Pancreas (tissue), 10 donors: ENCODE measurements around the gene INHBC. TPM values are rescaled to one million over a fixed set of nuclear protein-coding genes. Genes with fewer than 3 reads are reported as not detected.

ENCODE experiments used
- ATAC-seq, 4 donors: fragments of 200-7000 bp; cut with Tn5 transposase; one replicate each; pipeline versions ENCODE4 v1.8.0 to v1.9.1; 2020; ENCODE audit warnings: mild to moderate bottlenecking in 4 of 4, moderate library complexity in 4 of 4
- DNase-seq, 6 donors: peaks; one replicate each; pipeline ENCODE4 v3.0.0-alpha.2; 2020
- FAIRE-seq: peaks from 2 replicates; lab custom pipeline; 2012; peaks lifted over from hg19 to GRCh38; lab: Jason Lieb, UNC
- H3K27ac ChIP-seq, 4 donors: fragments of 200-600 bp; sonication (generic); 1 replicate in 3 of 4; 2 replicates in 1 of 4; pipeline versions ENCODE4 v1.5.0 to v1.8.0; 2020
- H3K27me3 ChIP-seq, 4 donors: fragments of 200-600 bp; one replicate each; pipeline ENCODE4 v1.8.0; 2021
- H3K36me3 ChIP-seq, 3 donors: fragments of 200-600 bp; sonication (generic) in 1 of 3; one replicate each; pipeline versions ENCODE4 v1.5.0 to v1.8.0; 2020 to 2021
- H3K4me1 ChIP-seq, 3 donors: fragments of 200-600 bp; one replicate each; pipeline ENCODE4 v1.8.0; 2021
- H3K4me3 ChIP-seq, 4 donors: fragments of 200-600 bp; sonication (generic) in 2 of 4; one replicate each; pipeline versions ENCODE4 v1.5.0 to v1.8.0; 2020 to 2021
- H3K9me3 ChIP-seq, 4 donors: fragments of 200-600 bp; one replicate each; pipeline ENCODE4 v1.8.0; 2021
- CTCF ChIP-seq, 4 donors: fragments of 200-600 bp; sonication (generic) in 3 of 4; IDR thresholded peaks; one replicate each; pipeline versions ENCODE4 v1.5.0 to v1.8.0; 2021; ENCODE audit warnings: antibody characterized with exemption in 4 of 4
- WGBS, 2 donors: extraction: QIAGEN DNeasy Blood & Tissue Kit; methylation state at CpG; one replicate each; pipeline ENCODE4 v1.1.7; 2013; 5-methylcytosine and 5-hydroxymethylcytosine counted together
- intact Hi-C, 3 donors: fragments of 100-400 bp; cut with DNase I; formaldehyde crosslinking; loops; one replicate each; pipeline versions ENCODE4 v1.11.1 to v1.14.2; 2022
- polyA plus RNA-seq, 2 donors: library from polyadenylated mRNA; stranded (reverse); fragments of 200-250 nt; gene quantifications; one replicate each; pipeline ENCODE4 v1.2.3, GENCODE V29; 2013
- total RNA-seq, 6 donors: library from RNA; stranded (reverse); fragmentation: NEBNext Ultra II Directional in 4 of 6; extraction: Animal tissue kit (Norgen Biotek cat#: 25700) in 4 of 6; gene quantifications; one replicate each; pipeline versions ENCODE4 v1.2.1 to v1.2.4, GENCODE V29; 2021 to 2023
- donor health status: healthy with polysubstance abuse.
- donor health status: DM: no; HTN: no; CAD: no; lungs with moderate emphysema.
- donor health status: DM: no; HTN: no; CAD: no.
- donor health status: control.
- donor health status: control.
- donor health status: Bipolar disorder and iron deficiency.
- donor health status: DM: yes; HTN: yes; CAD: no.
- donor health status: DM: no; HTN: no; CAD: no.
- donor health status: DM: no; HTN: no; CAD: no.
- donor health status: DM: yes; HTN: yes; CAD: no.

Gene INHBC
- total and polyA plus RNA-seq, 8 donors: 0.09 TPM; not detected in 6

- Histone ChIP-seq H3K27ac (no peak overlapping the region), H3K4me1 (peaks cover 3 to 5% (median 3%) of the 10 kb centered on the region in 3 donors), H3K36me3 (no peaks in the 10 kb centered on the region), H3K9me3 (no peaks in the 10 kb centered on the region), H3K4me3 (peak overlapping the region; percentile 12 to 55 (median 30)), H3K27me3 (peaks cover 0 to 4% (median 0%) of the 10 kb centered on the region in 4 donors)
- ATAC-seq (peak; percentile 60 to 73 (median 66)), FAIRE-seq (no peak), DNase-seq (peak in 3 of 6 donors; percentile 52 to 85 (median 79))
- intact Hi-C loops: no loop called here
- no peak for TF ChIP-seq CTCF (IDR thresholded peaks at IDR 0.05)
- WGBS, 2 donors: 8% methylated on average over 46 to 84 of the region's 84 CpGs
These were observed 40.9 kb downstream of the INHBC start for GRCh38 chr12:57475271-57476161.

GRCh38 chr12:57476162-57476992 is 41.8 kb downstream of the INHBC start:
- 27 to 28% methylated on average over 29 of the region's 29 CpGs for WGBS, 2 donors
- peak in 1 of 6 donors; percentile 61 for DNase-seq
- Histone ChIP-seq H3K27ac (no peak overlapping the region), H3K4me1 (peaks cover 3 to 5% (median 3%) of the 10 kb centered on the region in 3 donors), H3K9me3 (no peaks in the 10 kb centered on the region), H3K27me3 (peaks cover 0 to 4% (median 0%) of the 10 kb centered on the region in 4 donors), H3K36me3 (no peaks in the 10 kb centered on the region), H3K4me3 (peak overlapping the region; percentile 12 to 55 (median 30))
- intact Hi-C loops: no loop called here
- TF ChIP-seq CTCF (IDR thresholded peaks at IDR 0.05): no peak
- peak; percentile 12 to 29 (median 24) for ATAC-seq
- no peak for FAIRE-seq

GRCh38 chr12:57476993-57477709 is 42.6 kb downstream of the INHBC start:
- WGBS, 2 donors: 81 to 84% methylated on average over 14 to 15 of the region's 15 CpGs
- H3K27me3 ChIP-seq: peaks cover 0 to 4% (median 0%) of the 10 kb centered on the region in 4 donors
- H3K9me3 ChIP-seq: no peaks in the 10 kb centered on the region
- peaks cover 3 to 5% (median 3%) of the 10 kb centered on the region in 3 donors for H3K4me1 ChIP-seq
- no peak for TF ChIP-seq CTCF (IDR thresholded peaks at IDR 0.05)
- H3K27ac ChIP-seq: peak overlapping the region in 2 of 4 donors; percentile 33 to 41
- intact Hi-C loops: no loop called here
- peak overlapping the region in 1 of 4 donors; percentile 55 for H3K4me3 ChIP-seq
- FAIRE-seq: no peak
- no peak for ATAC-seq
- no peaks in the 10 kb centered on the region for H3K36me3 ChIP-seq
- DNase-seq: peak in 1 of 6 donors; percentile 36

- Histone ChIP-seq H3K4me1 (peaks cover 3 to 5% (median 3%) of the 10 kb centered on the region in 3 donors), H3K27ac (peak overlapping the region in 2 of 4 donors; percentile 33 to 41), H3K4me3 (peak overlapping the region in 1 of 4 donors; percentile 55), H3K36me3 (no peaks in the 10 kb centered on the region), H3K27me3 (peaks cover 0 to 4% (median 0%) of the 10 kb centered on the region in 4 donors), H3K9me3 (no peaks in the 10 kb centered on the region)
- intact Hi-C loops: no loop called here
- WGBS, 2 donors: 71 to 80% methylated on average over 12 of the region's 12 CpGs
- FAIRE-seq (no peak), DNase-seq (peak in 1 of 6 donors; percentile 35), ATAC-seq (peak in 2 of 4 donors; percentile 29 to 43)
- no peak for TF ChIP-seq CTCF (IDR thresholded peaks at IDR 0.05)
These were observed 43.4 kb downstream of the INHBC start for GRCh38 chr12:57477710-57478681.
